Stimulated activated CD4-positive, alpha-beta T cell treated with anti-CD3 and anti-CD28 coated beads, TNF-alpha, amount 100 ng/mL, for 1 hour (primary cell): ENCODE results near the gene SPATA20.

Experiments used
- DNase-seq, 3 donors: peaks; one replicate each; pipeline ENCODE4 v3.0.0-alpha.2; 2020; ENCODE audit warnings: low read depth in 3 of 3, low spot score in 1 of 3

Gene SPATA20

DNA sequence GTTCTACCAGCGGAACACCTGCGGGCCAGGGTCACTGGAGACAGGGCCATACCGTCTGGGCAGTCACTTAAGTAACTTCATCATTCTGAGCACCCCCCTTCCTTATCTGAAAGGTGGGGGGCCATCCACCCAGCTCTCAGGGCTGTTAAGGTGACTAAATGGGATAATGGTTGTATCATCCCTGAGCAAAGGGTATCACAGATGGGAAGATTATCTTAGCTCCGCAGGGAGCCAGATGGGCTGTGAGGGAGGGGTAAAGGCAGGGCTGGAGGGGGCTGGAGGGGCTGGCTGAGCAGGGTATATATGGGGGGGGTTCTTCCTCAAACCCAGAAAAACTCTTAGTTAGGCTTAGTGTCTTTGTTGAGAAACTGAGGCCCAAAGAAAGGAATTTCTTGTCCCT lies 10.7 kb downstream of the SPATA20 start:
- DNase-seq = no peak

DNA sequence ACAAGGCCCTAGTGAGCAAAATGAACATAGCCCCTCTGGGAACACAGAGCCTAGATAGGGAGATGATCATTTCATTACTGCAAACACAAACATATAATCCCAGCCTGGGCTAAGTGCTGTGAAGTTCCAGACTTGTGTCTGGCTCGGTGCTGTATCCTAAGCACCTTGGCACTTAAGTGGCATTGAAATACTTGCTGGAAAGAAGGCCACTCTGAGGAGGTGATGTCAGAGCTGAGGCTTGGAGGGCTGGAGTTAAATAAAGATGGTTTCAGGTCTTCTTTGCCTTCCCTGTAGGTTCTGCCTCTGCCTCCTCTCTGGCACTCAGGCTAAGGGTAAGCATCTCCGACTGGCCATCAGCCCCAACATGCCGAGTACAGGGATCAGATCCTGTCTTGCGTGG lies 11.1 kb downstream of the SPATA20 start:
- no peak for DNase-seq

DNA sequence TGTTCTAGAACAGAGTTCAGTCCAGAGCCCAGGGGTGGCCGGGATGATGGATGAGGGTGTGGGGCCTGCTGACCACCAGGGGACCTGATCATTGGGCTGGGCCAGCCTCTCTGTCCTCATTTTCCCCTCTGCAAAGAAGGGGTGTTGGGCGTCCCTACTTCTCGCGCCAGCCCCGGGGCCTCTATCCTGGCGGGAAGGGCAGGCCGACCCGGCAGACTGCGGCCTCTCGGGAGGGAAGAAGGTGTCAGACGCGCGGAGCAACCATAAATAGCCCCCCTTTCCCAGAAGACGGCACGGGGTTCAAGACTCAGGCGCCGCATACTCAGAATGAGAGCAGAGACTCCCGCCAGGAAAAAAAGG lies 11.6 kb downstream of the SPATA20 start:
- no peak for DNase-seq

DNA sequence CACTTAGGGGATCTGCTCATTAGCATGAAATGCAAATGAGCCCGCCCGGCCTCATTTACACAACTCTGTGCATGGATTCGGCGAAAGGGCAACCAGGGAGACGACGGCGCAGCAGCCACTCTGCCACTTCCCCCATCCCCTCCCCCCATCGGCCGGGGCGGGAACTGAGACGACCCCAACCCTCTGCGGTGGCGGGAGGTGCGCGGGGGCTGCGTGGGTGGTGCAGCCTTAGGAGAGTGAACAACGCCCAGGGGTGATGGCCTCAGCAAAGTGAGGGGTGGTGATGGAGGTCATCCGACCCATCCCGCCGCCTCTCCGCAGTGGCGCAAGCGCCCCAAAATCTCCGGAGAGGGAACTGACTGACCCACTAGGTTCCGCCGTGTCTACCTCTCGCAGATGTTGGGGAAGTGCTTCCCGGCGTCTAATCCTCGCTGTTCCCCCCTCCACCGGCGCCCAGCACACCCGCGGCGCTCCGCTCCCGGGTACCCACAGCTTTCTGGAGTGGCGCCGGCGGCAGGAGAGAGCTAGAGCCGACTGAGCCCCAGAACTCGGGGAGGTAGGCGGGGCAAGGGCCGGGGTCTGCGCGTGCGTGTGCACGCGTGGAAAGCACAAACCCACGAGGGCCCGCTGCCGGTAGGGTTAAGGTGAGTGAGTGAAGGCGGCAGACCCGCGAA lies 12.1 kb downstream of the SPATA20 start:
- no peak for DNase-seq

DNA sequence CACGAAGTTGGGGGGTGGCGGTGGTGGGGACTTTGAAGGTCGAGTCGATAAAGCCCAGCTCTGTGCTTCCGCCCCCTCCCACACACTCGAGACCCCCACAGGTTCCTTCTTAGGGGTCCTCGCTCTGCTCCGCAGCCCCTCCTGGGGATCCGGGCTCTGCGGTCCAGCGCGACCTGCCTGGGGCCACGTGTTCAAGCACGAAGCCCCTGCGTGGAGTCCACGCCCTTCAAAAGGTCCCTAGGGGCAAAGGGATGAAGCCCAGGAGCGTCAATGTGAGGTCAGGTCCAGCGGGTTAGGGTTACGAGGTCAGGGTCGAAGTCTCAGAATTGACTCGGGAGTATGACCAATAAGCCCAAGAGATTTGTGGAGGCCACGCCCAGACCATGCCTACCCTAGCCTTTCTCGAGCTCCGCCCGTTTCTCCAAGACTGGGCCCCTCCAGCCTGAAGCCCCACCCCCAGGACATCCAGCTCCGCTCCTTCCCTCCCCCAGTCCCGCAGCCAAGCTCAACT lies 12.8 kb downstream of the SPATA20 start:
- DNase-seq = no peak

DNA sequence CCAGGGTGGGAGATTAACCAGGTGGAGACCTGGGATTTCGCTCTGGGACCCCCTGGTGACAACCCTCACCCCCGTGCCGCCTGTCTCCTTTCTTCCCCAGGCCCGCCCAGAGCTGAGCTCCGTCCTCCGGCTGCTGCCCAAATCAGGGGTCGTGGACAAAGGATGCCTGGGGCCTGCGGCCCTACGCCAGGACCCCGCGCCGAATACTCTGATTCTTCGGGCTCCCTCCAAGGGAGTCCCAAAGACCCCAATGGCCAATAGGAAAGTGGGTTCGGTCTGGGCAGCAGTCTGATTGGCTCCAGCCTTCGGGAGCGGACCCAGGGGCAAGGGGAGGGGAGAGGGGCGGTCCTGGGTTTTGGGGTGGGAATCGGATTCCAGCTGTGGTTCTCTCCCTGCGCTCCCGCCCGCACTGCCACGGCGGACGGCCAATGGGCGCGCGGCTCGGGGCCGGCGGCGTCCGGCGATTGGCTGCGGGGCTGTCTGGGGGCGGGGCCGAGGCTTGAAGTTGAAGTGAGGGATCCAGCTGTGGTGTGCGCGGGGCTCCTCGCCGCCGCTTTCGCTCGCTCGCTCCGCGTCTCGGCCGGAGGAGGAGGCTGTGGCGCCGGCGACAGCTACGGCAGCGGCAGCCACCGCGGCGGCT lies 13.3 kb downstream of the SPATA20 start, which contains the start of gene CACNA1G:
CACNA1G (plus strand) TSS at position 531 of the 640 bp plus-strand sequence. CDS start 745 bp downstream, outside the sequence.
- peak; percentile 60 to 85 (median 72) for DNase-seq

DNA sequence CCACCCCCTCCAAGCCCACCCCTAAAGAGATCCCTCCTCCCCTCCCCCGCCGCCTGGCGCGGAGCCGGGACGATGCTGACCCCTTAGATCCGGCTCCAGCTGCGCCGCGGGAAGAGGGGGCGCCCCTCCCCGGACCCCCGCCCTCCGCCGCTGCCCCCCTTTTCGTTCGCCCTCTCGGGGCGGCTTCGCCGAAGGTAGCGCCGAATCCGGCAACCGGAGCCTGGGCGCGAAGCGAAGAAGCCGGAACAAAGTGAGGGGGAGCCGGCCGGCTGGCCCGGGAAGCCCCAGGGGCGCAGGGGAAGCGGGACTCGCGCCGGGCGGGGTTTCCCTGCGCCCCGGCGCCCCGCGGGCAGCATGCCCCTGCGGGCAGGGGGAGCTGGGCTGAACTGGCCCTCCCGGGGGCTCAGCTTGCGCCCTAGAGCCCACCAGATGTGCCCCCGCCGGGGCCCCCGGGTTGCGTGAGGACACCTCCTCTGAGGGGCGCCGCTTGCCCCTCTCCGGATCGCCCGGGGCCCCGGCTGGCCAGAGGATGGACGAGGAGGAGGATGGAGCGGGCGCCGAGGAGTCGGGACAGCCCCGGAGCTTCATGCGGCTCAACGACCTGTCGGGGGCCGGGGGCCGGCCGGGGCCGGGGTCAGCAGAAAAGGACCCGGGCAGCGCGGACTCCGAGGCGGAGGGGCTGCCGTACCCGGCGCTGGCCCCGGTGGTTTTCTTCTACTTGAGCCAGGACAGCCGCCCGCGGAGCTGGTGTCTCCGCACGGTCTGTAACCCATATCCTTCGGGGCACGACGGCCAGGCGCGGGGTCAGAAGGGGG lies 14.2 kb downstream of the SPATA20 start:
- no peak for DNase-seq

DNA sequence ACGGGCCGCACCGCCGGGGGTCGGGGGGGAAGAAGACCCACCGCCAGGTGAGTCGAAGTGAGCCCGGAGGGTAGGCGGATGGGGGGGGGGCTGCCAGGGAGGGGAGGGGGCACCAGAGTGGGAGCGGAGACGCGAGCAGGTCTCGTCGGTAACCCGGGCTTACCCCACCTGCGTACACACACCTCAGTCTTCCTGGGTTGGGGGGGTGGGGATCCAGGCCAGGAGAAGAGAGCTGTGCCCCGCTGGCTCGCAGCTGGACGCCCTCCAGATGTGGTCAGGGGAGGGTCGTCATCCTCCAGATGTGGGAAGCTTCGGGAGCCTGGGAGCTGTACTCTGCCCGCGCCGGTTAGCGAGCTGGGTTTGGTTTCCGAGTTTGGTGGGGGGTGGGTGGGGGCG lies 14.8 kb downstream of the SPATA20 start:
- no peak for DNase-seq

DNA sequence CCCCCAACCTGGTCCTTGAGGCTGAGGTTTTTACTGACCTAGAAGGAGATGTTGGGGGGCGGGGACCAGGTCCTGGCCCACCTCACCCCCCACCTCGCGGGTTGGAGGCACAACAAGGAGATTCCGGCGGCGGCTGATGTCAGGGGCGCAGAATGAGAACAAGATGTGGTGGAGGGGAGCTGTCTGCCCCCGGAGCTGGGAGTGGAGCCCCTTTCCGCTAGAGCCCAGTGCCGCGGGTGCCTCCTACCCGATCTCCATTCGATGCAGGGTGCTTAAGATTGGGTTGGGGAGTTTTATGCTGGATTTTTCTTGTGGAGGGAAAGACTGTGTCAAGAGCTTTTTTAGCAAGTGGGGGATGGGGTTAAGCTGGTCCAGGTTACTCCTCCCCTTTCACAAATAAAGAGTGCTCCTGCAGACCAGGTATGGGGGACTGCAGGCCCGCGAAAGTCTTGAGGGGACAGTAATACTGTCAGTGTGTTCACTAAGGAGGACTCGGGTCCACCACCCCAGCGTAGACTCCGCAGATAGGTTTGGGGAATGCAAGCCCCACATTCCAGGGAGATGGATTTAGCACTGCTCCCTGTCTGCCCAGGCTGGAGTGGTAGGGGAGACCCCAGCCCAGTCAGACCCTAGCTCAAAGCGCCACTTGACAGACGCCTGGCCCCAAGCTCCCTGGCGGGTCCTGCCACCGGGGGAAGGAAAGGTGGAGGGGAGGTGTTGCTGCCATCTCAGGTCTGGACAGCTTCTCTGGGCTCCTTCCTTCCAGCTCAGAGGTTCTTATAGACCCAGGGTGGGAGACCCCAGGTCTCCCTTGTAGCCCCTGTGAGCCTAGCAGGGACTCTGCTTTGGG lies 15.5 kb downstream of the SPATA20 start:
- DNase-seq = no peak

DNA sequence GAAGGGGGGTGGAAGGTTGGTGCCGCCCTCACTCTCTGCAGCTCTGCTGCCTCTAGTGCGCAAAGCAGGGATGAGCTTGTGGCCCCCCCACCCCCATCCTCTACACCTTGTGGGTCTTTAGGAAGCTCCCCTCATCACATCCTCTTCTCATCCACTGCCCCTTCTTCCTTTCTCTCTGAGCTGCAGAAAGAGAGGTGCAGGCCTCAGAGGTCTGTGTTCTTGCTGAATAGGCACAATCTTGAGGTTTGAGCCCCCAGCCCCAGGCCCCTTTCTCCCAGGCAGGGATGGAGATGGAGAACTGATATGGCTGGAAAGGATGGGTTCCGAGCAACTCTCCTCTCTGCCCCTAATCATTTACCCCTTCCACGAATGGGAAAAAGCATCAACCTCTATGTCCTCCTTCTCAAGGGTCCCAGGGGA lies 16.1 kb downstream of the SPATA20 start:
- no peak for DNase-seq

DNA sequence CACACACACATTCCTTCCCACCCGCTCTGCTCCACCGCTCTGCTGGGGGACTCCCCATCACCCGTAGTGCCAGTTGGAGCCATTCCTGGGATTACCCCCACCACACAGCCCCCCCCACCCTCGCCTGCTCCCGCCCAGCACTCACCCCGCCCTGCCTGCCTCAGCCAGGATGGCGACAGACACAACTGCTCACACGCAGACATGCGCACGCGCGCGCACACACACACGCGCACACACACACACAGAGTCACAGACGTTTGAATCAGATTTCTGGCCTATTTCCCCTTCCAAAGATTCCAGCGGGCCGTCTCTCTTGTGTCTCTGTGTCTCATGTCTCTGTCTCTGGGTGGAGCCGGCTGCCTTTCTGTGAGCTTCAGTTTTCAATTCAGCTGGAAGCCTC lies 17.9 kb downstream of the SPATA20 start:
- DNase-seq = no peak

DNA sequence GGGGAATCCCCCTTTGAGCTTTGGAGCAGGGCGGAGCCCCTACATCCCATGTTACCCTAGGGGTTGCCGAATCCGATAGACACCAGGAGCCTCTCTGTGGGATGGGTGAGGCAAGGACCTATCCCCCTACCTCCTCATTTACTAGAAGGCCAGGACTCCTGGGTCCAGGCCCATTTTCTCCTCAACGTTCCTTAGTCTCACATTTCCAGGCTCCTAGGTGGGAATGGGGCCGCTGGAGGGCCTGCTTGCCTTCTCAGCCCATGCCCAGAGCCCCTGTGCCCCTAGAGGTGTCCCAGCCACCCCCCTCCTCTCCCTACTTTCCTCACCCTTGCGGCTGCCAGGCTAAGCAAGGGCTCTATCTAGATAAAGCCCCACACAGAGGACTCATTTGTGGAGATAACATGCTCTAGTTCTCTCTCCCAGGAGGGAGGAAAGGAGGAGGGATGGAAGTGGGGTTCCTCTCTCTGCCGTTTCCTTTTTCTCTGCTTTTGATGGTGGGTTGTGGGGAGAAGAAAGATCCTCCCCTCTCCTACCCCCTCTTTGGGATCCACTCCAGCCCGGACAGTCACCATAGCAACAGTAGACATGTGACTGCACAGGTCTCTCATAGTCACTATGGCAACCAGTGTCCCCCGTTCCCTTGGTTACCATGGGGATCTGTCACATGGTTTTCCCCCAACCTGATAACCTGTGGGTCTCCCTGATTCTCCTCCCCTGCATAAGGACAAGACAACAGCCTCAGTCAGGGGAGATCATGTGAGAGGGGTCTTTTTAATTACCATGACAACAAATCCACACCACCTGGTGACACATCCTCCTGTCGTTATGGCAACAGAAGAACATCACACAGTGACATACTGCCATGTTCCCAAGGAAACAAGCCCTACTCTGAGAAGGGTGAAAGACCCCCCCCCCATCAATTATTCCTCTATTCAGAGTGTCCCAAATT lies 18.7 kb downstream of the SPATA20 start:
- DNase-seq = no peak

DNA sequence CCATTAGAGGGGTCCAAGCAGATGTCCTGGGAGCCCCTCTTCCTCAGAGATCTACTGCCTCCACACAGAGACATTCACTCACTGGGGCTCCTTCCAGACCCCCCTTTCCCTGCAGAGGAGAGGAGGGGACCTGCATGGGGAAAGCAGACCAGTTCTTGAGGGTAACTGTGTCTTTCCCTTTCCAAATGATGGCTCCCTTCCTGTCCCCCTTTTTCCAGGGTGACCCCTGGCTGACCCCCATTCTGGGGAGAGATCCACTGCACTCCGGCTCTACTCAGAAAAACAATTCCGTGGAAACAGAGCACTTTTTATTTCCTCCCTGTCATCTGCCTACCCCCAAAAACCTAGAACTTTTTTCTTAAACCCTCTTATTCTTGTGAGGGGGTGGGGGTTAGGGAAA lies 19.9 kb downstream of the SPATA20 start:
- DNase-seq = no peak

DNA sequence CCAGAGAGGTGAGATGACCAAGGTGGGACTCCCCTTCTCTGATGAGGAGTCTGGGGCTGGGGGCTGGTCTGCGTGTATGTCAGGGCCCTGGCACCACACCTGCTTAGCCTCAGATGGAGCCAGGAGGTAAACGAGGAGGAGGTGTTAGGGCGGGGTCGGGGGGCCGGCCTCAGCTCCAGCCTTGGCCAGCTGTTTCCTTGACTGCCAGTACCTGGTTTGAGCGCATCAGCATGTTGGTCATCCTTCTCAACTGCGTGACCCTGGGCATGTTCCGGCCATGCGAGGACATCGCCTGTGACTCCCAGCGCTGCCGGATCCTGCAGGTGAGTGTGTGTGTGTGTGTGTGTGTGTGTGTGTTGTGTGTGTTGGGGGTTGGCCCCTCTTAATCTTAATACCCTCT lies 21.7 kb downstream of the SPATA20 start:
- DNase-seq = no peak

DNA sequence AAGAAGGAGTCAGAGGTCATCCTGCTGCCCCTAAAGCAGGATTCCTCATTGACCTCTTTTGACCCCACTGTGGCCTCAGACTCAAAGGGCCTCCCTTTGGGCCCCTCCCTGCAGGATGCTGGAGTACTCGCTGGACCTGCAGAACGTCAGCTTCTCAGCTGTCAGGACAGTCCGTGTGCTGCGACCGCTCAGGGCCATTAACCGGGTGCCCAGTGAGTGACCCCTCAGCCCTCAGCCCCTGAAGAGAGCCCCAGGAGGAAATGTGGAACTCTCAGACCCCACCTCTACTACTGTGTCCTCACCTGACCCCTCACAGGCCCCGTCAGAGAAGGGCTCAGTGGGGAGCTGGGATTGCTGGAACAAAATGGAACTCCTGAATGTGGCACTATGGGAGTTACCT lies 22.6 kb downstream of the SPATA20 start:
- no peak for DNase-seq

DNA sequence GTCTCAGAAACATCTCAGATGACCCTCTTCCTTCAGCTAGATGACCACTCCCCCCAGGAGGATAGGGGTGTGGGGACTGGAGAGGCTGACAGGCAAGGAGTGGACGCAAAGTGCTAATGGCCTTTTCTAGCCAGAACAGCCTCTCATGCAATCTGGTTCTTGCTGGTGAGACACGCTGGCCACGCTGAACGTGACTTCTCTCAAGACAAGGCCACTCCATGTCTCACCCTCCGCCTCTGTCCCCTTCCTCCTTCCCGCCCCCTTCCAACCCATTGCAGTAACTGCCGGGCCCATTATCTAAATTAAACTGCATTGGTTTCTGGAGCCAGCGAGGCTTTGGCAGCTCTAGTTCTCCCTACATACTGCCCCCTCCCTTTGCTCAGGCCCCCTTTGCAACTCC lies 23.1 kb downstream of the SPATA20 start:
- DNase-seq = no peak

DNA sequence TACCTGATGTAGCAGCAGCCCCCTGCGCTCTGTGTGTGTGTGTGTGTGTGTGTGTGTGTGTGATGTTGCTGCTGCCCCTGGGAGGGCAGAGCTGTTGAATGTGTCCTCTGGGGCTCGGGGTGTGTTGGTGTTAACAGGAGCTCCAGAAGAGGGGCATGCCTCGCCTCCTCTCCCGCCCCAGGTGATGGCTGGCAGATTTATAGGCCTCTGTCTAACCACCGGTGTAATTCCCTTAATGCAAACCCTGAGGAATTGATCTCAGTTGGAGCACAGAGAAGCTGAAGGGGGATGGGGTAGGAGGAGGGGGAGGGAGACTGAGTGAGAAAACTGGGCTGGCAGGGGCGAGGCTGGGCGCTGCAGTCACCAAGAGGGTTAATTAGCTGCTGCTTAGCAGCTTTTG lies 23.6 kb downstream of the SPATA20 start:
- DNase-seq = no peak

DNA sequence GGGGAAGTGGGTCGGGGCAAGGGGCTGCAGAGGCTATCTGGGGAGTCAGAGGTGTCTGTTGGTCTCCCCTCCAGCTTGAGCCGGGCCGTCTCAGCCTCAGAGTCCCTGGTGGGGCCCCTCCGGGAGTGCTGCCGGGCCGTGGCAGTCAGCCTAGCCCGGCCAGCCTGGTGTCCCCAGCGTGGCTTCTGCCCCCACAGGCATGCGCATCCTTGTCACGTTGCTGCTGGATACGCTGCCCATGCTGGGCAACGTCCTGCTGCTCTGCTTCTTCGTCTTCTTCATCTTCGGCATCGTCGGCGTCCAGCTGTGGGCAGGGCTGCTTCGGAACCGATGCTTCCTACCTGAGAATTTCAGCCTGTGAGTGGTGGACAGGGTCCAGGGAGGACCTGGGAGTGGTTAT lies 24.7 kb downstream of the SPATA20 start:
- DNase-seq = no peak

DNA sequence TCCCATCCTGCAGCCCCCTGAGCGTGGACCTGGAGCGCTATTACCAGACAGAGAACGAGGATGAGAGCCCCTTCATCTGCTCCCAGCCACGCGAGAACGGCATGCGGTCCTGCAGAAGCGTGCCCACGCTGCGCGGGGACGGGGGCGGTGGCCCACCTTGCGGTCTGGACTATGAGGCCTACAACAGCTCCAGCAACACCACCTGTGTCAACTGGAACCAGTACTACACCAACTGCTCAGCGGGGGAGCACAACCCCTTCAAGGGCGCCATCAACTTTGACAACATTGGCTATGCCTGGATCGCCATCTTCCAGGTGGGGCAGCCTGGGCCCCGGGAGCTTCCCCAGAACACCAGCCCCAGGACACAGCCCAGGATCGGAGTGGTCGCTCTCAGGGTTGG lies 25.6 kb downstream of the SPATA20 start:
- DNase-seq = no peak
